Cardiac fibroblast (primary cell): ENCODE measurements around the gene GPR34.
"Not testable (repeated sequence)": the region's sequence is repeated elsewhere in the genome, so short reads cannot be mapped to it uniquely, and the experiment has no call there.

Source experiments
- DNase-seq, 2 donors: peaks; one replicate each; pipeline versions ENCODE4 v3.0.0 to v3.0.0-alpha.2; 2010; ENCODE audit warnings: low read depth in 2 of 2
- H3K4me3 ChIP-seq, 2 donors: replicated peaks in 1 of 2; 1 replicate in 1 of 2; 2 replicates in 1 of 2; pipeline ENCODE4 v1.5.1; 2011; ENCODE audit warnings: low read depth in 2 of 2, low read length in 2 of 2, mild to moderate bottlenecking in 2 of 2, moderate library complexity in 1 of 2
- TF ChIP-seq, protein P1 (sequence below): IDR thresholded peaks from one replicate; pipeline ENCODE4 v1.5.1; 2011; ENCODE audit warnings: low read depth, mild to moderate bottlenecking, low read length, inconsistent platforms

The GPR34 gene

DNA sequence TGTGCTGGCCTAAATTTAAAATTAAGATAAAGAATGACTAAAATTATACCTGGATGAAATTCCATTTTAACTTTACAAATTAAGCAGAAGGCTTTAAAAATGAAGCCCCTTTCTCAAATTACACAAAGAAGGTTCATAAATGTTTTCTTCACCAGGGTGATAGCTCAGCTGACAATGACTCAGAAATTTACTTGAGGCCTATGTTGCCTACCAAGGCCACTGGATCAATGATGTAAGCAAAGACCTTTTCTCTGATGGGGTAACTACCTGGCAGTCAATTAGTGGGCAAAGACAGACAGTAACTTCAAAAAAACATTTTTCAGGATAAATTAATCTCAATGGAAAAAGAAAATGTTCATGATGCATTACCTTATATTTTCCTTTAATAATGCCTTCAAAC is 23.9 kb upstream of the GPR34 start:
- TF ChIP-seq, protein P1, sequence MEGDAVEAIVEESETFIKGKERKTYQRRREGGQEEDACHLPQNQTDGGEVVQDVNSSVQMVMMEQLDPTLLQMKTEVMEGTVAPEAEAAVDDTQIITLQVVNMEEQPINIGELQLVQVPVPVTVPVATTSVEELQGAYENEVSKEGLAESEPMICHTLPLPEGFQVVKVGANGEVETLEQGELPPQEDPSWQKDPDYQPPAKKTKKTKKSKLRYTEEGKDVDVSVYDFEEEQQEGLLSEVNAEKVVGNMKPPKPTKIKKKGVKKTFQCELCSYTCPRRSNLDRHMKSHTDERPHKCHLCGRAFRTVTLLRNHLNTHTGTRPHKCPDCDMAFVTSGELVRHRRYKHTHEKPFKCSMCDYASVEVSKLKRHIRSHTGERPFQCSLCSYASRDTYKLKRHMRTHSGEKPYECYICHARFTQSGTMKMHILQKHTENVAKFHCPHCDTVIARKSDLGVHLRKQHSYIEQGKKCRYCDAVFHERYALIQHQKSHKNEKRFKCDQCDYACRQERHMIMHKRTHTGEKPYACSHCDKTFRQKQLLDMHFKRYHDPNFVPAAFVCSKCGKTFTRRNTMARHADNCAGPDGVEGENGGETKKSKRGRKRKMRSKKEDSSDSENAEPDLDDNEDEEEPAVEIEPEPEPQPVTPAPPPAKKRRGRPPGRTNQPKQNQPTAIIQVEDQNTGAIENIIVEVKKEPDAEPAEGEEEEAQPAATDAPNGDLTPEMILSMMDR, result no peak
- H3K4me3 ChIP-seq, result no peak overlapping the region
- DNase-seq, result no peak

DNA sequence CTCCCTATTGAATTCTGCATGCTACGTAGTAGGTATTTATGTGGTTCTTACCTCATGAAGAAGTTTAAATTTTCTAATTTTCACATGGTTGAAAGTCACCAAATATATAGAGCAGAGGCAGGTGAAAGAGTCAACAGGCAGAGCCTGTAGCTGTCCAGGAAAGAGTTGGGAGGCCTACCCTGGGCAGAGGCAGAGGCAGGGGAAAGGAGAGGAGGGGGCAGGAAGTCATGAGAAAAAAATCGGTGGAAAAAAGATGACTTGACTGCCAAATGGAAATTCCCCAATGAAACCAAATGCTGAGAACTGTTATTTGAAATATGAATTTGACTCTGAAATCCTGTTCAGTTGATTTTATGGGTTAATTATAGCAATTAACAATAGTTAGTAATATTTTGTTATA is 23.1 kb upstream of the GPR34 start:
- peak in 1 of 2 donors; percentile 21 for DNase-seq
- no peak overlapping the region for H3K4me3 ChIP-seq
- TF ChIP-seq, protein P1, result no peak

DNA sequence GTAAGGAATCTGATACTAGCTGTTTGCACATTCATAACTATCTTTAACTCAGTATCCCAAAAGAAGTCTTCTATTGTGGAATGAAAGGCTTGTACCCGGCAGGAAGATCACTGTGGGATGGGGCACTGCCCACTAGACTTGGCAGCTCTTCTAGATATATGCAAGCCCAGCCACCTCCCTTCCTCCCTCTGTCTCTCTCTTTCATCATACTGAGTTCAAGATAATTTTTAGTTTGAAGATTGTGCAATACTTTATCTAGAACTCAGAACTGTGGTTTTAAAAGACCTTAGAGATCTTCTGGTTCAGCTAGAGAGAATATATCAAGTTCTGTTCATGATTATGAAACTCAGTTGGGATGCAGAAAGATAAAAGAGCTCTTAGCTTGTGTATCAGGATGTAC is 22.5 kb upstream of the GPR34 start:
- peak; percentile 35 to 41 for DNase-seq
- H3K4me3 ChIP-seq, result no peak overlapping the region
- TF ChIP-seq, protein P1, result no peak

DNA sequence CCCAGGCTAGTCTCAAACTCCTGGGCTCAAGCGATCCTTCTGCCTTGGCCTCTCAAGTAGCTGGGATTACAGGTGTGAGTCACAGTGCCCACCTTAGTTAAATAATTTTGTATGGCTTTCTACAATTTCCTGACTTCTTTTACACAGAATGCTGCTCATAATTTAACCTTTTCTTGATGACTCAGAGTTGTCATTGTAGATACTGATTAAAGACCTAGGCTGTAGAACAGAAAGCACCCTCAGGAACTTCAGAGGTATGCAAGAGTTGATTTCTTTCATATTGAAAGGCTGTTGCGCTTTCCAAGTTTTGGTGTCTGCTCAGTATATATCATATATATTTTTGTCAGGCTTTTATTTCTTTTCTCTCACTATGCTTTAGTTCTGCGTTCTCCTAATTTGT is 21.1 kb upstream of the GPR34 start:
- no peak overlapping the region for H3K4me3 ChIP-seq
- TF ChIP-seq, protein P1, result no peak
- no peak for DNase-seq

DNA sequence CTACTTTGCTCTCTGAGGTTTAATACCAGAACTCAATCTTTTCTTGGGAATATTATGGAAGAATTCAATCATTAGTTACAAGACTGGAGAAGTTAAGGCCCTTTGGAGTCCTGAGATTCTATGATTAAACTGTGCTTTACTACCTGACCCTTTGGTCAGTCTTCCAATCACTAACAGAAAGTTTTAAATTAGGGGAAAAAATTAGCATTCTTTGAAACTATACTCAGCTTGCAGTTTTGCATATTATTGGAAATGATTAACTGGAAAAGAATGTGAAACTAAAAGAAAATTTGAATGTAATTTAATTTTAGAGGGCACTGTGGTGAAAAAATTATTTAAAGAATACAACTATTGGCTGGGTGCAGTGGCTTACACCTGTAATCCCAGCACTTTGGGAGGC is 18.7 kb upstream of the GPR34 start:
- no peak for DNase-seq
- TF ChIP-seq, protein P1, result no peak

DNA sequence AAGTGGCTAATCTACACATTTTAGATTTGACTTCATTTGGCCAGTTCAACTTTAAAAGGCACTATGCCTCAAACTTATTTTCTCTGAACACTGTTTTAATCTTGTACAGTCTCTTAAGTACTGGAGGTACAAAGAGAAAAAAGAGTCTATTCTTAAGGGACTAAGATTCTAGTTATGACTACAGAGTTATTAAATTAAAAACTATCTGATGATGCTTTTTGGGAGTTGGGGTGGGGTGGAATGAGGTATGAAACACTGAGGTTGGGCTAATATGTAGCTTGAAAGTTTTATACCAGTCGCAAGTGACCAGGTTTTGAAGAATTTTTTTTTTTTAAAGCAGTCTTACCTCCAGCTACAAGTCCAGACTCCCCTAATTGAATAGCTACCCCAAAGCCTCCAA is 17.7 kb upstream of the GPR34 start:
- no peak for DNase-seq
- H3K4me3 ChIP-seq, result no peak overlapping the region
- TF ChIP-seq, protein P1, result no peak

More for the DNA sequence above, 18.7 kb upstream of the GPR34 start:
- H3K4me3 ChIP-seq, result no peak overlapping the region

DNA sequence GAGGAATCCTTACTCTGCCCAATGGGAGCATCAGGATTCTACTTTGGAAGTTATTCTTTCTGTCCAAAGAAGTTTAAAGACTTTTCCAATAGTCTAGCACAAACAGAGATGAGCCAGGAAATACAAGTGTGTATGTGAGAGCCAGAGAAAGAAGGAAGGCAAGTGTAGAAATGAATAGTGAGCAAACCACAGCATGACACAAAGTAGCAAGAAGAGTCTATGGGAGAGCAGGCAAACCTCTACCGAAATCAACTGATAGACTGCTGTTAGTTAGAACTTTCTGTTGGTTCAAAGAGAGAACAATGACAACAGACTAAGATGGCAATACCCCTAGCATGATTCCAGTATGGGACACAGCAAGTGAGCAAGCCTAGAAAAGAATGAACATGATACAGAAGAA is 16.1 kb upstream of the GPR34 start:
- DNase-seq, result no peak
- H3K4me3 ChIP-seq, result no peak overlapping the region
- TF ChIP-seq, protein P1, result no peak

DNA sequence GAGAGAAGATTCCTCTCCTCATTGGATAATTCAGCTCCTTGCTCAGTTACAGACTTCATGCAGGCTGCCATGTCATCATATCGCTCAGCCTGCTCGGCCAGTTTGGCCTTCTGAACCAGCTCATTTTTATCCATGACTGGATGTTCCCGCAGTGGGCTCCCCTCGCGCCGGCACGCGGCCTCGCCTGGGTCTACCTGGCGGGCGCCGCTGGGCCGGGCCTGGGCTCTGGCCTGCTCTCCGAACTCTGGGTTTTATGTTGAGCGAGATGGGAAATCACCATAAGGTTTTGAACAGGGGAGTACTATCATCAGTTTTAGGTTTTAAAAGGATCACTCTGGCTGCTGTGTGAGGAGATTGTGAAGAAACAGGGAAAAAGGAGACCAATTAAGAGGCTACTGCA is 12.4 kb upstream of the GPR34 start:
- not testable (repeated sequence) for DNase-seq, H3K4me3 ChIP-seq
